Measurements from ENCODE around the gene SUGCT.
"Not testable (repeated sequence)": the region's sequence is repeated elsewhere in the genome, so short reads cannot be mapped to it uniquely, and the experiment has no call there.

The SUGCT gene

DNA sequence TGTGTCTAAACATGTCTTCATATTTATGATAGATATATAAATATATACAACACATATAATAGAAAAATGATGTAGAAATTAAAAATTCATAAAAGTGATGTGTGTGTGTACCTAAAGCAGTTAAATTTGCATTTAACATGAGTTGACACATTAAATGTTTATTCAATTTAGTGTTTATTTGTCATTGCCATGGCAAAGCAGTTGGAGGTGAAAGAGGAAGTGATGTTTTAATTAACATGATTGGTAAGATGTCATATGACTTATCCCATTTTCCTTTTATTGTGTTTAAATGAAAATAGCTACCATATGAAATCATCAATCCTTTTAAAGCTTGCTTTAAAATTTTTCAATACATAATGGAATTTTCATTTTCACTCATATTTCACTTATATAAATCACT is 452.6 kb downstream of the SUGCT start:
- DNase-seq (ENCODE audit: low read depth): no peak
- TF ChIP-seq MYC (IDR thresholded peaks at IDR 0.05; ENCODE audit: low read depth, low read length) (no peak), POLR2A (IDR thresholded peaks at IDR 0.05; ENCODE audit: extremely low read depth, insufficient read length) (no peak)
- no peak overlapping the region for H3K4me3 ChIP-seq (ENCODE audit: low read depth, low read length)

DNA sequence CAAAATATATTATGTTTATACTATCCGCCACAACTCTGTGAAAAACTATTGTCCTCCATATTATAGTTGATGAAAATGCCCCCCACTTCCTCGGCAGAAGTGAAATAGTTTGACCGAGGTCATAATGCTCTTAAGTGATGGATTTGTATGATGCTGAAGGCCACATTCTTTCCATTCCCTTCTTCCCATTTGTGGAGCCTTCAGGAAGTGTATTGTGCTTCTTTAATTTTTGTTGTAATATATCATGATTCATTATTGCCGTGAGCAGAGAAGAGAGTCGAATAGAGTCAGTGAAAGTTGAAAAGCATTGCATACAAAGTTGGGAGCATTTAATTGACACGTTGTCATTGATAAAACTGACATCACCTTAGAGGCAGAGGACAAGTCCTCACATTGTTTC is 460.3 kb downstream of the SUGCT start:
- DNase-seq (ENCODE audit: low read depth): no peak
- H3K4me3 ChIP-seq (ENCODE audit: low read depth, low read length): no peak overlapping the region
- TF ChIP-seq, protein P1, sequence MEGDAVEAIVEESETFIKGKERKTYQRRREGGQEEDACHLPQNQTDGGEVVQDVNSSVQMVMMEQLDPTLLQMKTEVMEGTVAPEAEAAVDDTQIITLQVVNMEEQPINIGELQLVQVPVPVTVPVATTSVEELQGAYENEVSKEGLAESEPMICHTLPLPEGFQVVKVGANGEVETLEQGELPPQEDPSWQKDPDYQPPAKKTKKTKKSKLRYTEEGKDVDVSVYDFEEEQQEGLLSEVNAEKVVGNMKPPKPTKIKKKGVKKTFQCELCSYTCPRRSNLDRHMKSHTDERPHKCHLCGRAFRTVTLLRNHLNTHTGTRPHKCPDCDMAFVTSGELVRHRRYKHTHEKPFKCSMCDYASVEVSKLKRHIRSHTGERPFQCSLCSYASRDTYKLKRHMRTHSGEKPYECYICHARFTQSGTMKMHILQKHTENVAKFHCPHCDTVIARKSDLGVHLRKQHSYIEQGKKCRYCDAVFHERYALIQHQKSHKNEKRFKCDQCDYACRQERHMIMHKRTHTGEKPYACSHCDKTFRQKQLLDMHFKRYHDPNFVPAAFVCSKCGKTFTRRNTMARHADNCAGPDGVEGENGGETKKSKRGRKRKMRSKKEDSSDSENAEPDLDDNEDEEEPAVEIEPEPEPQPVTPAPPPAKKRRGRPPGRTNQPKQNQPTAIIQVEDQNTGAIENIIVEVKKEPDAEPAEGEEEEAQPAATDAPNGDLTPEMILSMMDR (IDR thresholded peaks at IDR 0.05; ENCODE audit: low read depth, low read length): no peak

DNA sequence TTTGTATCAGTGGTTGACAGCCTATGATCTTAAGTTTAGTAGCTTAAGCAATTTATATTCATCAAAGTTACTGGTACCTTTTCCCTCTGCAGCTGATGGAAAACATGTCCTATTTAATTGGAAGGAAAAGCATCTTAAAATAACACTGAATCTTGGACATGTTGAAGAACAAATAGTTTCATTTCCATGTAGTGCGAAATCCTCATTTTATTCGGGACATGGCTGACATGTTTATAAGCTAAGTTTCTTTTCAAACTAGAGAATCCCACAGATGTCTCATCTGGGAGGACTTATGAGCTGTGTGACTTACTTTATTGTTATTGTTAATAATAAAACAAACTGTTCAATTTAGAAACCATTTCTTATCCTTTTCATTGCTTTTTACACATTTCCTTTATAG is 461.0 kb downstream of the SUGCT start:
- no peak for TF ChIP-seq MYC (IDR thresholded peaks at IDR 0.05; ENCODE audit: low read depth, low read length)
- TF ChIP-seq, protein P2, sequence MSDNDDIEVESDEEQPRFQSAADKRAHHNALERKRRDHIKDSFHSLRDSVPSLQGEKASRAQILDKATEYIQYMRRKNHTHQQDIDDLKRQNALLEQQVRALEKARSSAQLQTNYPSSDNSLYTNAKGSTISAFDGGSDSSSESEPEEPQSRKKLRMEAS (IDR thresholded peaks at IDR 0.05; ENCODE audit: low read depth, low read length): no peak
- TF ChIP-seq, protein P1 (IDR thresholded peaks at IDR 0.05; ENCODE audit: low read depth, low read length): no peak
- TF ChIP-seq POLR2A (IDR thresholded peaks at IDR 0.05; ENCODE audit: extremely low read depth, insufficient read length): no peak
- no peak overlapping the region for H3K4me3 ChIP-seq (ENCODE audit: low read depth, low read length)
- no peak for DNase-seq (ENCODE audit: low read depth)

DNA sequence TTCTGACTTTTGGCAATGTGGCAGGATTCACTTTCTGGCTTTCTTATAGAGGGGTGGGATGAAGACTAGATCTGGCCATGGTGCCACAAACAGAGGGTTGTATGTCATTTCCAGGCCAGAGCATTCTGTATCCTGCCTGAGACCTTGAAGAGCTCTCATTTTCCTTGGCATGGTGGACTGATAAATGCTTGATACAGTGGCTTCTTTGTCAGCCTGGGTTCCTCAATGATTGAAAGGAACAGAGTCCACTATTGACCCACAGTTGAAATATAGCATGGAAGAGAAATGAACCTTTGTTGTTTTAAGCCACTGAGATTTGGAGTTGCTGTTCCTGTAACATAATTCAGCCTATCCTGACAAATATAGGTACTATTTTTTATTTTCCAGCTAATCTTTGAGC is 462.7 kb downstream of the SUGCT start:
- no peak overlapping the region for H3K4me3 ChIP-seq (ENCODE audit: low read depth, low read length)
- TF ChIP-seq, protein P2 (IDR thresholded peaks at IDR 0.05; ENCODE audit: low read depth, low read length): no peak
- TF ChIP-seq POLR2A (IDR thresholded peaks at IDR 0.05; ENCODE audit: extremely low read depth, insufficient read length) (no peak), MYC (IDR thresholded peaks at IDR 0.05; ENCODE audit: low read depth, low read length) (no peak)
- TF ChIP-seq, protein P1 (IDR thresholded peaks at IDR 0.05; ENCODE audit: low read depth, low read length): no peak
- DNase-seq (ENCODE audit: low read depth): no peak

DNA sequence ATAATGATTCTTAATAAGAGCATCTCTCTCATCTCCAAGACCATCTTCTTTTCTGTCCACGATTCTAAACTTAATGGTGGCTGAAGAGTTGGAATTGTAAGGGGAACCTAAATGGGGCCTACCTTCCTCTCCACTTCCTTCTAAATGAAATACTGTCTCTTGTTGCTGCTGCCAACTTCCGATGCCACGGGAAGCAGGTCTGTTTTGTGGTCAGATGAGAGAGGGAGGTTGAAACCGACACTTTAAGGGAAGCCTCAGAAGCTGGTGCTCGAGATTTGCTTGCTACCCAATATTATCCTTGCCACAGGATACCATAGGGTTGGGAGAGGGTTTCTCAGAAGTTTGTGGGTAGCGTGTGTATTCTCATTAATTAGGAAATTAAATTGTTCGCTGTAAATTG is 464.1 kb downstream of the SUGCT start:
- TF ChIP-seq MYC (IDR thresholded peaks at IDR 0.05; ENCODE audit: low read depth, low read length): no peak
- TF ChIP-seq, protein P1 (IDR thresholded peaks at IDR 0.05; ENCODE audit: low read depth, low read length): no peak
- no peak for TF ChIP-seq POLR2A (IDR thresholded peaks at IDR 0.05; ENCODE audit: extremely low read depth, insufficient read length)
- peak; percentile 66 for DNase-seq (ENCODE audit: low read depth)
- no peak overlapping the region for H3K4me3 ChIP-seq (ENCODE audit: low read depth, low read length)

DNA sequence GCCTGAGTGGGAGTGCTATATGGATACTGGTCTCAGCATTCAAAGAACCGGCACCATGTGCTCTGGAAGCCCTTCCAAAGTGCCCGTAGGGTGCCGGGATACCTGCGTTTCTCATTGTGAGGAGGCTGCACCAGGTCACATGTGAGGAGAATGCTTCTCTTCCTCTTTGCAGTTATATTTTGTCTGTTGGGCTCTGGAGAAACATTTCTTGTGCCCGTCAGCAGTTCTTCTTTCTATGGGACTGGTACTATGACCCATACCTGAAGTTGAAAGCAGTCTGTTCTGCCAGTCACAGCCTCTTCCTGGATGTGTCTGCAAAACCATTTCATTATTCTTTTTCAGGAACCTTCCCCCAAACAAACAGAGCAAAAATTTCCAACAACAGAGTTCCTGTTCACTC is 465.0 kb downstream of the SUGCT start:
- DNase-seq (ENCODE audit: low read depth): no peak
- H3K4me3 ChIP-seq (ENCODE audit: low read depth, low read length): no peak overlapping the region
- TF ChIP-seq, protein P2 (IDR thresholded peaks at IDR 0.05; ENCODE audit: low read depth, low read length): no peak
- no peak for TF ChIP-seq POLR2A (IDR thresholded peaks at IDR 0.05; ENCODE audit: extremely low read depth, insufficient read length)
- TF ChIP-seq, protein P1 (IDR thresholded peaks at IDR 0.05; ENCODE audit: low read depth, low read length): no peak
- TF ChIP-seq MYC (IDR thresholded peaks at IDR 0.05; ENCODE audit: low read depth, low read length): no peak

DNA sequence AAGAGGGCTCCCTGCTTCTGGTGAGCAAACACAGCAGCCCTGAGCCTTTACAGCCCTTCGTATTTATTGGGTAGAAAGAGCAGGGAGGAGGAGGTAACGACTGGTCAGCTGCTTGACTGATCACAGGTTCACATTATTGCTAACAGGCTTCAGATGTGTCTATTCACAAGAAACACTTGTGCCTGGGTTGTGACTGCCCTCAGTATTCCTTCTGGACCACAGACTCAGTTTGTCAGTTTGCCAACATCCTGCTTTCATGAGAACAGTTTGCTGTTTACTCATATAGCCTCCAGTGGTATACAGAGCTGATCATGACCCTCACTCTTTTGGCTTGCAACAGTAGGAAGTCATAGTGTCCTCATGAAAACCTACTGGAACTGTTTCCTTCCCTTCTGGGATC is 467.5 kb downstream of the SUGCT start:
- DNase-seq (ENCODE audit: low read depth): not testable (repeated sequence)

More for the DNA sequence above, 467.5 kb downstream of the SUGCT start:
- not testable (repeated sequence) for H3K4me3 ChIP-seq (ENCODE audit: low read depth, low read length)
